A549 treated with AZD9567 at 1 μM for 4 hours (cell line): ENCODE results near the gene SLC25A20. TPM values are rescaled to one million over a fixed set of nuclear protein-coding genes. Genes with fewer than 3 reads are reported as not detected.

Experiments
- total RNA-seq: library from RNA; stranded (reverse); fragments of 200-300 nt; extraction: Qiagen RNA extraction; gene quantifications from 5 replicates; pipeline ENCODE4 v1.2.3, GENCODE V29; 2022; ENCODE audit not compliant: insufficient read depth

SLC25A20 gene, protein sequence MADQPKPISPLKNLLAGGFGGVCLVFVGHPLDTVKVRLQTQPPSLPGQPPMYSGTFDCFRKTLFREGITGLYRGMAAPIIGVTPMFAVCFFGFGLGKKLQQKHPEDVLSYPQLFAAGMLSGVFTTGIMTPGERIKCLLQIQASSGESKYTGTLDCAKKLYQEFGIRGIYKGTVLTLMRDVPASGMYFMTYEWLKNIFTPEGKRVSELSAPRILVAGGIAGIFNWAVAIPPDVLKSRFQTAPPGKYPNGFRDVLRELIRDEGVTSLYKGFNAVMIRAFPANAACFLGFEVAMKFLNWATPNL
- 5.8 to 10.4 TPM (median 9.5 TPM) in 5 replicates for total RNA-seq

DNA sequence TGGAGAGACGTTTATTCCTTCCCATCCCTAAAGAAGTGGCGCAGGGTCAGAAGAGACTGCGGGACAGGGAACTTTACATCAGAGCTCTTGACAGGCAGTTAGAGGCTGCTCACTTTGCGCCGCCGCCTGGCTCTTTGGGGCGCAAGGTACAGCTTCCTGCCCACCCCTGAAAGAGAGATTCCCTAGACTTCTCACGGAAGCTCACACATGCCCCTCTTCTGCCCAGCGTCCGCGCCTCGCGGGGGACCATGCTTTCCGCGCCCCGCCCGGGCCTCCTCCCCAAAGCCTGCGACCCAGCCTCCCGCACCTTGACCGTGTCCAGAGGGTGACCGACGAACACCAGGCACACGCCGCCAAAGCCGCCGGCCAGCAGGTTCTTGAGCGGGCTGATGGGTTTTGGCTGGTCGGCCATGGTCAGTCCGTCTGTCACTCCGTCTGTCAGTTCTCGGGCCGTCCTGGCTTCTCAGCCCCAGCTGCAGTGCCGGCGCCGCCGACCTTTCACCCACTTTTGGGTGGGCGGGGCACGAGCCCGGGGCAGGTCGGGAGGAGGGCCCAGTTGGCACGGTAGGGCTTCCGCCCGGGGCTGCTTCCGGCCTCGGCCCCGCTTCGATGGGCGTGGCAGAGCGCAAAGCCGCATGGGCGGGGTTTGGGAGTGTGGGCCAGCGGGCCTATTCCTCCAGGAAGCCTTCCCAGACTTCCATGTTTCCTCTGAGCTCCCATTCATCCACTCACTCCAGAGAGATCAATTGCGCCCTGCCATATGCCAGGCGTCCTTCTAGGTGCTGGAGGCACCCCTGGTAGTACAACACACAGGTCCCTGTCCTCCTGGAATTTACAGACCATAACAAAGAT lies at the start of gene SLC25A20:
Gene SLC25A20, minus strand, starts transcription at position 500 of the 852 bp plus-strand sequence. Its CDS starts 88 bp downstream, at position 412.

GRCh38 chr3:48918388-48919214 lies 19.9 kb upstream of the SLC25A20 start, which contains the start of gene ARIH2:
Gene ARIH2 (plus strand): TSS chr3:48918842. CDS start chr3:48927559, 8,717 bp downstream.

GRCh38 chr3:48847504-48848423 lies 50.9 kb downstream of the SLC25A20 start, which contains the start of gene PRKAR2A:
Gene PRKAR2A (minus strand): TSS chr3:48847874. CDS start chr3:48847596, 278 bp downstream.

Other genes starting within 250 kb of the SLC25A20 start
- 2.9 to 4.8 TPM (median 4.2 TPM) in 5 replicates for gene CELSR3, start 236.0 kb downstream of the SLC25A20 start, total RNA-seq
- 9.9 to 13.6 TPM (median 11.5 TPM) in 5 replicates for gene NCKIPSD, start 213.0 kb downstream of the SLC25A20 start, total RNA-seq
- 46.0 to 54.1 TPM (median 51.6 TPM) in 5 replicates for gene IP6K2, start 181.7 kb downstream of the SLC25A20 start, total RNA-seq
- 15.5 to 19.1 TPM (median 18.8 TPM) in 5 replicates for gene PRKAR2A, start 51.0 kb downstream of the SLC25A20 start, total RNA-seq
- gene ARIH2, start 20.0 kb upstream of the SLC25A20 start, total RNA-seq = 51.8 to 67.0 TPM (median 55.1 TPM) in 5 replicates
- gene P4HTM, start 91.4 kb upstream of the SLC25A20 start, total RNA-seq = 17.1 to 20.0 TPM (median 18.3 TPM) in 5 replicates
- 62.9 to 82.1 TPM (median 77.8 TPM) in 5 replicates for gene WDR6, start 108.5 kb upstream of the SLC25A20 start, total RNA-seq
- gene DALRD3, start 119.7 kb upstream of the SLC25A20 start, total RNA-seq = 19.8 to 26.3 TPM (median 26.0 TPM) in 5 replicates
- 64.2 to 93.5 TPM (median 87.1 TPM) in 5 replicates for gene NDUFAF3, start 123.2 kb upstream of the SLC25A20 start, total RNA-seq
- 128 to 175 TPM (median 165 TPM) in 5 replicates for gene IMPDH2, start 130.5 kb upstream of the SLC25A20 start, total RNA-seq
- 35.3 to 40.4 TPM (median 38.3 TPM) in 5 replicates for gene QRICH1, start 195.2 kb upstream of the SLC25A20 start, total RNA-seq
- gene QARS1, start 205.9 kb upstream of the SLC25A20 start, total RNA-seq = 138 to 189 TPM (median 143 TPM) in 5 replicates
- gene USP19, start 221.9 kb upstream of the SLC25A20 start, total RNA-seq = 23.0 to 26.1 TPM (median 24.1 TPM) in 5 replicates
- gene LAMB2, start 234.2 kb upstream of the SLC25A20 start, total RNA-seq = 98.2 to 133 TPM (median 104 TPM) in 5 replicates